Hematopoietic multipotent progenitor cell treated with erythropoietin and hydrocortisone succinate and interleukin-3 and kit ligand, for 4 days (in vitro differentiated cells): ENCODE results near the gene GFRA1.
A peak's percentile ranks its signal among the peaks of the same experiment; 100 is the strongest.

Experiments
- DNase-seq: peaks from one replicate; pipeline ENCODE4 v3.0.0-alpha.2; 2015

The GFRA1 gene

GRCh38 chr10:116121640-116122525 lies 151.1 kb downstream of the GFRA1 start:
- DNase-seq, result no peak

GRCh38 chr10:116120688-116121455 lies 152.1 kb downstream of the GFRA1 start:
- peak; percentile 18 for DNase-seq

GRCh38 chr10:116118847-116119246 lies 154.2 kb downstream of the GFRA1 start:
- no peak for DNase-seq

DNA sequence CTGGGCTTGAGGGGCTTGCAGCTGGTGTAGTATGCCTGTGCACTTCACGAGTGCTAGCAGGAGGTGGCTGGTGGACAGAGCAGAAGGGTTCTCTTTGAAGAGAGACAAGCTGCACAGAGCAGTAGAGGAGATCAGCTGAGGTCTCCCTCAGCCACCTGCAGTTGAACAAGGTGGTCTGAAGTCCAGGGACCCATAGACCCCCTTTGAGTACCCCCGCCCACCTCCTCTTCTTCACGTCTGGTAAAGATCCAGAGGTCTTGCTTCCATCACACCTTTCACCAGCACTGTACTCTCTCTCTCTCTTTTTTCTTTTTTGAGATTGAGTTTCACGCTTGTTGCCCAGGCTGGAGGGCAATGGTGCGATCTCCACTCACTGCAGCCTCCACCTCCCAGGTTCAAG lies 157.2 kb downstream of the GFRA1 start:
- no peak for DNase-seq

- no peak for DNase-seq
Observed at GRCh38 chr10:116115036-116115641, 157.9 kb downstream of the GFRA1 start.

GRCh38 chr10:116113721-116114501 lies 159.1 kb downstream of the GFRA1 start:
- DNase-seq, result no peak

DNA sequence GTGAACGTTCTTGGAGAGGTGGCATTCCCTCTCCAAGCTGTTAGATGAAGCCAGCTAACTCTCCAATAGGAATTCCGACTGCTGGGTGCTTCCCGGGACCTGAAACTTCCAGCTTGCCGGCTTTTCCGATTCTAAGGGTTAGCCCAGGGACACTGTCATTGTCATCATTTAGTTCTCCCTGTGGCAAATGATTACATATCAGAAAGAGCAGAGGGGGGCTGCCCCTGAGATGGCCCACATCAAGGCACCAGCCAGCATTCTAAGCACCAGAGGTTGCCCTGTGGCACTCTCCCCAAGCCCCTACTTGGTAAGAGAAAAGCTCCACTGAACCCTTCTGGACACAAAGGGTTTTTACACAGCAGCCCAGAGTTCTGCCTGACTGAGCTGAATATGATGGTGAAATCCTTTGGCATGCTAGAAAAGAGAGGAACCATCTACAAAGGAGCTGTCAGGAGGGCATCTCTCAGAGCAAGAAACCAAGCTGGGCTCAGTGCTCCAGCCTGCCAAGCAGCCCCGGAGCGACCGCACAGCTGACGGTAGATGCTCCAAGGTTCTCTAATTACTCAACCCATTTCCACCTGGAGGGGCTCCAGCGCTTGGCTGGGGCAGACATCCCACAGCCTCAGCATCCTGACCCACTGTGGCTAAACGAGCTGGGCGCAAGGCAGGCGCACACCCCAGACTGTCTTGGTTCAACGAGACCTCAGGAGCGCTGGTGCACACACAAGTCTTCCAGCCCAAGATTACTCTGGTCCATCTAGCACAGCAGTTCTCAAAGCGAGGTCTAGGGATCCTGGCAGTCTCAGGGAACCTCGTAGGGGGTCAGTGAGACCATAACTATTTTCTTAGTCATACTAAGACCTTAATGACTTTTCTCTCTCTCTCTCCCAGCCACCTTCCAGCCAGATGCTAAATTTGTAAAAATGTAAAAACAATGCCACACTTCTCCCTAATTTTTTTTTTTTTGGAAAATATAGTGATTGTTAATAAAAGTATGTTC lies 160.5 kb downstream of the GFRA1 start:
- DNase-seq, result no peak

DNA sequence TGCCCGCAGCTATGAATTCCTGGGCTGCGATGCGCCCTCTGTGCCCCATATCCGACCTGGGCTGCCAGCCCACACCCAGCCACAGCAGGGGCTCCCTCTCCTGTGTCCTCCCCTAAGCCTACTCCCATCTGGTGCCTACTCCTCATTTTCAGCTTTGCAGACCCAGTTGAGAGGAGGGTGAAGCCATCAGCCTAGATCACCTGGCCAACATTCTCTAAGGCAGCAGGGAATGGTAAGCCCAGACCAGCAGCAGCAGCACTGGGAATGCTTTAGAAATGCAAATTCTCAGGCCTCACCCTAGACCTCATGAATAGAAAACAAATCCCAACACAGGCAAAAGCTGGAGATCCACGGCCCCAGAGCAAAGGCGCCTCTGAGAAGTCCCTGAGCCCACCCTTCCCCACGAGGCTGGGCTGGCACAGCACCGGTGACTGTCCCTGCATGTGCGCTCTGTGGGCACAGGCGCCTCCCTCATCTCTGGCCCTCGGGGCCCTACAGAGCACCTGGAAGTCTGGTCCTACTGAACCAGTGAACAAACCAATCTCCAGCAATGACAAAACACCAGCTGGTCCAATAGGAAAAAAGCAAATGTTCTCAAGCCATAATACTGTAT lies 161.4 kb downstream of the GFRA1 start:
- DNase-seq, result no peak

GRCh38 chr10:116110736-116111135 lies 162.3 kb downstream of the GFRA1 start:
- no peak for DNase-seq

- DNase-seq, result no peak
Observed at GRCh38 chr10:116109881-116110280, 163.1 kb downstream of the GFRA1 start.

GRCh38 chr10:116109481-116109880 lies 163.5 kb downstream of the GFRA1 start:
- no peak for DNase-seq

DNA sequence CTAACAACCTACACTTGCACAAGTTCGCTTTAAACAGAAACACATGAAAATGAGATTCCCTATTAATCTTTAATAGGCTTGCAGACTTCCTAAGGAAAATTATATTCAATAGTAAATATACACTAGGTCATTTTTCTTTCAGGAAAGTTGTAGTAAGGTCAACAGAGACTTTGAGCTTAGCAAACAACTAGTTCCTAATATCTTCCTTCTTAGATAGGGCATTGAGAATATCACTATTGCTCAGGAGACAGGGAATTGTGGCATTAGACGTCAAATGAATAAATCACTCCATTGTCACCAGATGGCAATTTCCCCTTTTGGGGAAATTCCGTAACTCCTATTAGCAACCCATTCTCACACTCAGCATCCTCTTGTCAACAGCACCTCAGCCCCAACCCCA lies 164.9 kb downstream of the GFRA1 start:
- DNase-seq, result no peak

DNA sequence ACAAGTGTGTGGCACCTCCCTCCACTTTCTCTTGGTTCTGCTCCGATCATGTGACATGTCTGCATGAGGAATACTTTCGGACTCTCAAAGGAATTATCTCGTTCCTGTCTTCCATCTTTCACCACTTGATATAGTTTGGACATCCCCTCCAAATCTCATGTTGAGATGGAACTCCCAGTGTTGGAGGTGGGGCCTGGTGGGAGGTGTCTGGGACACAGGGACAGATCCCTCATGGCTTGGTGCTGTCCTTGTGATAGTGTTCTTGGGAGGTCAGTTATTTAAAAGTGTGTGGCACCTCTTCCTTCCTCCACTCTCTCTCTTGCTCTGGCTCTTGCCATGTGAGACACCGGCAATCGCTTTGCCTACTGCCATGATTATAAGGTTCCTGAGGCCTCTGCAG lies 166.4 kb downstream of the GFRA1 start:
- DNase-seq, result no peak

DNA sequence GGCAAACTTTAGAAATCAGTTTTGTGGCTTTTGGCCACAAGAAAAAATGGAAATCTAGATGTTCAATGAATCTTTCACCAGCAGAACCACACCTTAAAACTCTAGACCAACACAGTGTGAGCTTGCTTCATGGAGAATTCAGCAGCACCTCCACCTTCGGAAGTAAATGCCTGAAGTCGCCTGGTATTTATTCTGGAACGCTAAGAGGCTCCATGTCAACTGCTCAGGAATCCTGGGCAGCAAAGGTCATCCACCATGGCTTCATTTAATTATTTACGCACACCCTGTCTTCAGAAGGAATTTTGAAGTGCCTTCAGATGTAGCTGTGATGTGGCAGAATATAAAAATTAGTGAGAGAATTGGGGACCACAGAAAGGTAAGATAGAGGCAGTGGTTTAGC lies 167.7 kb downstream of the GFRA1 start:
- no peak for DNase-seq

GRCh38 chr10:116104210-116104932 lies 168.6 kb downstream of the GFRA1 start:
- no peak for DNase-seq

DNA sequence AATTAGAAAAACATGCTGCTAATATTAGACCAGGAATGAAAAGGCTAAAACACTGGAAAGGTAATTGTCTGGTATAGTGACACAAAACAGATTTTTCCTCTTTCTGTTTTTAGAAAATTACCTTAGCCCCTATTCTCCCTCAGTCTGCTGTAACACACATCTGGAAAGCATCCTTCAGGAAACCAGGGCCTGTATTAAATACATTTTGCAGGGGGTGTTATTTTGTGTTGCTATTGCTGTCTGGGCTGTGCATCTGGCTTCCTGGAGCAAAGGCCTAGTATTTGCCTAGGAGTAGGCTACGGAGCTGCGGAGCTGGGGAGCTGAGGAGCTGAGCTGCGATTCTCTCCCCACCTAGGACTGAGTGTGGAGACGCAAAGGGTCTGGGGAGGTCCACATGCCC lies 169.3 kb downstream of the GFRA1 start:
- no peak for DNase-seq

GRCh38 chr10:116101616-116102315 lies 171.2 kb downstream of the GFRA1 start:
- DNase-seq, result no peak

DNA sequence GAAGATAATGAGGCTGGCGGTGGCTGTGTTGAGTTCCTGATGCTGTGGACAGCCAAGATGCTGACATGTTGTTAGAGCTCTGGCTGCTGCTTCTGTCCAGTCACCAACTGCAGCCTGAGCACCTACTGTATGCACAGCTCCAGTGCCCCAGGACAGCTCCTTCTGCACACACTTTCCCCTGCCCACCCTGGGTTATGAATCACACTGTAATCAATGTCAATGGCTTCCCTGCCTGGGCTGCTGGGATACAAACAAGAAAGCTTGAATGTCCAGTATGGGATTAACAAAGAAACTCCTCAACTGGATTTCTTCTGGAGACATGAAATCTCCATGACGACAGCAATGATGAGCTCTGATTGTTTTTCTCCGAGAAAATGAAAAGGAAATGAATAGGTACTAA lies 172.0 kb downstream of the GFRA1 start:
- no peak for DNase-seq

- DNase-seq, result no peak
Observed at GRCh38 chr10:116099023-116099420, 174.0 kb downstream of the GFRA1 start.
